ENCODE measurements around the gene ARID1B.

- TF ChIP-seq CTCF (IDR thresholded peaks at IDR 0.05) (no peak), POLR2A (IDR thresholded peaks at IDR 0.05) (no peak)
Measured at GRCh38 chr6:156980515-156980914, 203.3 kb downstream of the ARID1B start.
